GM23248 (cell line): ENCODE results near the gene VPS37B. TPM values are rescaled to one million over a fixed set of nuclear protein-coding genes. Genes with fewer than 3 reads are reported as not detected.
A peak's percentile ranks its signal among the peaks of the same experiment; 100 is the strongest.

ENCODE experiments used
- DNase-seq: peaks from one replicate; pipeline ENCODE4 v3.0.0-alpha.2; 2015
- H2AFZ ChIP-seq: fragments of 200-600 bp; sonication (generic); 2 replicates; pipeline ENCODE4 v1.6.1; 2016; ENCODE audit warnings: antibody characterized with exemption
- H3F3A ChIP-seq: fragments of 200-600 bp; sonication (generic); 2 replicates; pipeline ENCODE4 v1.6.1; 2016; ENCODE audit warnings: mild to moderate bottlenecking, antibody characterized with exemption, mixed run types; ENCODE audit not compliant: insufficient read depth
- H3K27ac ChIP-seq: fragments of 200-600 bp; sonication (generic); 2 replicates; pipeline ENCODE4 v1.5.1; 2016; ENCODE audit warnings: mild to moderate bottlenecking
- H3K27me3 ChIP-seq: fragments of 200-600 bp; sonication (generic); replicated peaks from 2 replicates; pipeline ENCODE4 v1.6.1; 2016; ENCODE audit warnings: mild to moderate bottlenecking; ENCODE audit not compliant: insufficient read depth
- H3K36me3 ChIP-seq: fragments of 200-600 bp; sonication (generic); 2 replicates; pipeline ENCODE4 v1.6.1; 2016; ENCODE audit warnings: low read depth, mild to moderate bottlenecking
- H3K4me1 ChIP-seq: fragments of 200-600 bp; sonication (generic); 2 replicates; pipeline ENCODE4 v1.6.1; 2016; ENCODE audit warnings: mild to moderate bottlenecking; ENCODE audit not compliant: insufficient read depth
- H3K4me2 ChIP-seq: fragments of 200-600 bp; sonication (generic); one replicate; pipeline ENCODE4 v1.6.1; 2016; ENCODE audit warnings: mild to moderate bottlenecking; ENCODE audit not compliant: unreplicated experiment
- H3K4me3 ChIP-seq: fragments of 200-600 bp; sonication (generic); 2 replicates; pipeline ENCODE4 v1.5.1; 2016; ENCODE audit warnings: mild to moderate bottlenecking
- H3K79me2 ChIP-seq: fragments of 200-600 bp; sonication (generic); 2 replicates; pipeline ENCODE4 v1.6.1; 2016; ENCODE audit warnings: mild to moderate bottlenecking; ENCODE audit not compliant: insufficient read depth
- H3K9ac ChIP-seq: fragments of 200-600 bp; sonication (generic); 2 replicates; pipeline ENCODE4 v1.6.1; 2016; ENCODE audit warnings: mild to moderate bottlenecking
- H3K9me2 ChIP-seq: fragments of 200-600 bp; sonication (generic); 2 replicates; pipeline ENCODE4 v1.6.1; 2016; ENCODE audit warnings: mixed run types, mild to moderate bottlenecking, moderate library complexity; ENCODE audit not compliant: insufficient read depth
- H3K9me3 ChIP-seq: fragments of 200-600 bp; sonication (generic); one replicate; pipeline ENCODE4 v1.6.1; 2017; ENCODE audit warnings: low read depth
- H4K20me1 ChIP-seq: fragments of 200-600 bp; sonication (generic); 2 replicates; pipeline ENCODE4 v1.6.0; 2016; ENCODE audit not compliant: insufficient read depth
- EZH2 ChIP-seq: fragments of 200-600 bp; sonication (generic); IDR thresholded peaks from 2 replicates; pipeline ENCODE4 v1.6.1; 2018; ENCODE audit warnings: antibody characterized with exemption, mild to moderate bottlenecking; ENCODE audit not compliant: insufficient read depth, poor library complexity, severe bottlenecking
- EZH2phosphoT487 ChIP-seq: fragments of 200-600 bp; sonication (generic); IDR thresholded peaks from 2 replicates; pipeline ENCODE4 v1.6.1; 2018; ENCODE audit warnings: antibody characterized with exemption, moderate library complexity, mild to moderate bottlenecking, low read depth; ENCODE audit not compliant: insufficient read depth
- WGBS, 2 experiments: methylation state at CpG; one replicate each; pipeline ENCODE4 v1.1.6; 2015 to 2017; ENCODE audit warnings: low lambda C conversion rate in 2 of 2, low coverage in 1 of 2; ENCODE audit errors: missing lambda C conversion rate in 2 of 2; 5-methylcytosine and 5-hydroxymethylcytosine counted together
- in situ Hi-C: fragments of 300-500 bp; cut with MboI; formaldehyde crosslinking; loops from 2 replicates; pipeline ENCODE4 v1.15.0; 2020
- polyA plus RNA-seq: library from polyadenylated mRNA; unstranded; fragments of >200 nt; fragmentation: Nextera tagmentation; extraction: Ambion mirVana; gene quantifications from 2 replicates; pipeline ENCODE4 v1.2.1, GENCODE V29; 2016
- total RNA-seq: library from RNA; depleted of rRNA; stranded (reverse); fragments of >200 nt; shearing (Covaris generic); gene quantifications from 2 replicates; pipeline ENCODE4 v1.2.3, GENCODE V29; 2014

The VPS37B gene
- total and polyA plus RNA-seq, 2 experiments from 2014 or later, result 19.1 to 31.3 TPM

- Histone ChIP-seq H3K9ac (peak within 1 kb of the TSS; percentile 74), H3K36me3 (no peaks in the 10 kb centered on the region), H3K79me2 (peaks cover 17% of the 10 kb centered on the region), H3K9me3 (no peaks in the 10 kb centered on the region), H3K4me3 (peak within 1 kb of the TSS; percentile 81), H3F3A (peaks cover 5% of the 10 kb centered on the region; the same call in 1 of the 2 replicates), H3K4me2 (peak within 1 kb of the TSS; percentile 94), H3K27me3 (no peaks in the 10 kb centered on the region), H4K20me1 (no peaks in the 10 kb centered on the region), H3K9me2 (no peaks in the 10 kb centered on the region), H3K27ac (peak within 1 kb of the TSS; percentile 13), H2AFZ (peak within 1 kb of the TSS; percentile 84), H3K4me1 (peaks cover 19% of the 10 kb centered on the region)
- 0 to 2% methylated on average over 5 to 42 of the region's 85 CpGs for WGBS, 2 experiments
- TF ChIP-seq EZH2 (no peak), EZH2phosphoT487 (no peak)
- peak; percentile 61 for DNase-seq
- in situ Hi-C loops, result no loop called here
These were observed 60.8 kb downstream of the VPS37B start, which contains the start of gene HIP1R for GRCh38 chr12:122834921-122835749. Gene HIP1R, plus strand, starts transcription at chr12:122835457. Its CDS starts 94 bp downstream, at chr12:122835551.

DNA sequence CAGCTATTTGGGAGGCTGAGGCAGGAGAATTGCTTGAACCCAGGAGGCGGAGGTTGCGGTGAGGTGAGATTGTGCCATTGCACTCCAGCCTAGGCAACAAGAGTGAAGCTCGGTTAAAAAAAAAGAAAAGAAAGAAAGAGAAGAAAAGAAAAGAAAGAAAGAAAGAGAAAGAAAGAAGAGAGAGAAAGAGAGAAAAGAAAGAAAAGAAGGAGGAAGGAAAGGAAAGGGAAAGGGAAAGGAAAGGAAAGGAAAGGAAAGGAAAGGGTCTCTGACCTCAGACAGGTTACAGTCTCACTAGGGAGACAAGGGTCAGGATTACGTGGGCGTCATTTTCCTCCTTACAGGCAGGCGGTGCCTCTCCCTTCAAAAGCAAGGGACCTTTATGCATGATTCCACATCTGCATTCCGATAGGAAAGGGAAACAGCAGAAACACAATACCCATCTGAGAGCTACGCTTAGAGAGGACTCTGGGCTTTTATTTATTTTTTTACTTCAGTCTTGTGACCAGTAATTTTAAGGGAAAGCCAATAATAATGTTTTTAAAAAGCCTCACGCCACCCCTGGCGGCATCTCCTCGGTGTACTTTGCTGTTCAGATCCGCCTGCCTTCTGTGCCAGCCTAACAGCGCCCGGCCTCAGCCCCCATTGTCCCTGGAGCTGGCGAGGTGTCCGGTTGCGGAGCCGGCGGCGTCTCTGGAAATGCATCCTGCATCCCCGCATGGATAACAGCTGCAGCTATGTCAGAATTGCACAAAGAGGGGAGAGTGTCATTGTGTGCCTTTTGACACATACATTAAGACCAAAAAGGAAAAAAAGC is 61.6 kb downstream of the VPS37B start:
- peak overlapping the region; percentile 65 for H2AFZ ChIP-seq
- peak overlapping the region; percentile 34 for H3K9ac ChIP-seq
- peak; percentile 74 for DNase-seq
- H3K4me3 ChIP-seq, result peak overlapping the region; percentile 68
- H3K79me2 ChIP-seq, result peaks cover 16% of the 10 kb centered on the region
- H3K9me3 ChIP-seq, result no peaks in the 10 kb centered on the region
- peak overlapping the region; percentile 79 for H3K4me2 ChIP-seq
- peaks cover 4% of the 10 kb centered on the region; the same call in 1 of the 2 replicates for H3F3A ChIP-seq
- no peaks in the 10 kb centered on the region for H3K27me3 ChIP-seq
- no peaks in the 10 kb centered on the region for H3K9me2 ChIP-seq
- no peak for TF ChIP-seq EZH2
- no peak for TF ChIP-seq EZH2phosphoT487
- no peaks in the 10 kb centered on the region for H3K36me3 ChIP-seq
- H4K20me1 ChIP-seq, result no peaks in the 10 kb centered on the region
- peaks cover 17% of the 10 kb centered on the region for H3K4me1 ChIP-seq
- in situ Hi-C loops, result no loop called here
- H3K27ac ChIP-seq, result peak overlapping the region; percentile 13
- WGBS, 2 experiments, result 18% methylated on average over 21 of the region's 21 CpGs

DNA sequence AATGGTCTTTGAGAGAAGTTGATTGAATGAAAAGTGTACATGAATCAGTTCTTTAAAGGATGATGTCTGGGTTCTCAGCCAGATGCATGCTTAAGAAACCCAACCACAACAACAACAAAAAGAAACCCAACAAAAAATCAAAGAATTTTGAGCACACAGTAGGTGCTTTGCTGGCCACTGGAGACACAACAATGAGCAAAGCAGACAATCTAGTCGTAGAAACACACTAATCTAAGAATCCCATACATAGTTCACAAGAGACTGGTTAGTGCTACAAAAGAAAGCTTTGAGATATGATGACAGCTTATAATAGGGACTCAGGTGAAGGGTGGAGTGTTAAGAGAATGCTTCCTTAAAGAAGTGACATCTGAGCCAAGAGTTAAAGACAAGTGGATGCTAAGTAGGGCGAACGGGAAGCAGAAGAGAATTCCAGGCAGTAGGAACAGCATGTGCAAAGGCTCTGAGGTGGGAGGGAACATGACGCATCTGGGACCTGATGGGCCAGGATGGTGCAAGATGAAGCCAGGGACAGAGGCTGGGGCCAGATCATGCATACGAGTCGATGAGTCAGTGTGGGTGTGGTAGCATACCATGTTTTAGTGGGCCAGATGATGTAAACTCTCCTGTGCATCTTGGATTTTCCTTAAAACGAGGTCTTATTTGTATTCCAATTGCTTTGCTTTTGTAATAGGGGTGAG is 65.3 kb downstream of the VPS37B start:
- Histone ChIP-seq H2AFZ (no peak overlapping the region), H3K36me3 (no peaks in the 10 kb centered on the region), H4K20me1 (no peaks in the 10 kb centered on the region), H3K27ac (peak overlapping the region; percentile 43), H3K4me3 (no peak overlapping the region), H3K27me3 (no peaks in the 10 kb centered on the region), H3K79me2 (no peaks in the 10 kb centered on the region), H3K9ac (no peak overlapping the region), H3K9me3 (no peaks in the 10 kb centered on the region), H3K4me2 (no peak overlapping the region), H3K9me2 (no peaks in the 10 kb centered on the region), H3F3A (peaks cover 4% of the 10 kb centered on the region; the same call in 1 of the 2 replicates), H3K4me1 (peaks cover 9% of the 10 kb centered on the region)
- TF ChIP-seq EZH2, result no peak
- no peak for TF ChIP-seq EZH2phosphoT487
- WGBS, 2 experiments, result 43 to 47% methylated on average over 7 of the region's 7 CpGs
- DNase-seq, result peak; percentile 94
- in situ Hi-C loops, result no loop called here

DNA sequence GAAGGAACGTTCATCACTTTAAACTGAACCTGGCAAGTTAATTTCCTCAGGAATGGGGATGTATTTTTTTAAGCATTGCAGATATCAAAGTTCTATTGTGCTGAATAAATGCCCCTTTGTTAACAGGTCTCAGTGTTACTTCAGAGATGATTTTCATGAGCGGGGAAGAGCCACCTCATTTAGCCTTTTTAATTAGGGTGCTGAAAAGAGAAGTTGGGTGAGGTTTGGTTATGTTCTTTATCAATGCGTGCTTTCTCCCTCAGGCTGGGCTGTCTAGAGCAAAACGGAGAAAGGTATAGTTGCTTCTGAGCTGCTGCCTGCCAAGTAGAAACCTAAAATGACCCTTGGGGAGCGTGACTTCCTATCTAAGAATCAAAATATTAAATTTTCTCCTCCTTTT is 68.7 kb downstream of the VPS37B start:
- Histone ChIP-seq H4K20me1 (no peaks in the 10 kb centered on the region), H2AFZ (no peak overlapping the region), H3K9ac (no peak overlapping the region), H3K27ac (no peak overlapping the region), H3K4me2 (peak overlapping the region; percentile 85), H3K9me3 (no peaks in the 10 kb centered on the region), H3K9me2 (no peaks in the 10 kb centered on the region), H3K27me3 (no peaks in the 10 kb centered on the region), H3K4me1 (peaks cover 5% of the 10 kb centered on the region), H3K36me3 (no peaks in the 10 kb centered on the region), H3F3A (peaks cover 4% of the 10 kb centered on the region; the same call in 1 of the 2 replicates), H3K4me3 (no peak overlapping the region; the same call in 1 of the 2 replicates), H3K79me2 (no peaks in the 10 kb centered on the region)
- in situ Hi-C loops, result no loop called here
- DNase-seq, result no peak
- WGBS, 2 experiments, result 73 to 75% methylated on average over 5 of the region's 5 CpGs
- no peak for TF ChIP-seq EZH2phosphoT487
- TF ChIP-seq EZH2, result no peak
